Neural crest cell (in vitro differentiated cells): ENCODE data around the gene PNISR. TPM values are rescaled to one million over a fixed set of nuclear protein-coding genes. Genes with fewer than 3 reads are reported as not detected.

Experiments
- DNase-seq: peaks from one replicate; pipeline ENCODE4 v3.0.0; 2021; ENCODE audit warnings: low read depth, mixed read lengths, low spot score
- H3K27ac Mint-ChIP-seq: one replicate; pipeline ENCODE4 v1.8.0; 2021; ENCODE audit warnings: mild to moderate bottlenecking, mixed read lengths; ENCODE audit not compliant: unreplicated experiment
- H3K27me3 Mint-ChIP-seq: 2 replicates; pipeline ENCODE4 v1.8.0; 2021; ENCODE audit warnings: low read depth, mild to moderate bottlenecking, mixed read lengths
- H3K36me3 Mint-ChIP-seq: 2 replicates; pipeline ENCODE4 v1.8.0; 2021; ENCODE audit warnings: low read depth, mild to moderate bottlenecking, mixed read lengths
- H3K4me1 Mint-ChIP-seq: 2 replicates; pipeline ENCODE4 v1.8.0; 2021; ENCODE audit warnings: mixed read lengths
- H3K4me3 Mint-ChIP-seq: one replicate; pipeline ENCODE4 v1.8.0; 2021; ENCODE audit warnings: mild to moderate bottlenecking, mixed read lengths
- H3K9me3 Mint-ChIP-seq: 2 replicates; pipeline ENCODE4 v1.8.0; 2021; ENCODE audit warnings: mixed read lengths
- total RNA-seq: library from RNA; stranded (reverse); gene quantifications from 2 replicates; pipeline ENCODE4 v1.2.1, GENCODE V29; 2021
- TF ChIP-seq, protein P1 (sequence below): fragments of 200-600 bp; sonication (generic); conservative IDR thresholded peaks from 2 replicates; pipeline ENCODE4 v1.5.0; 2021; ENCODE audit warnings: antibody characterized with exemption, mild to moderate bottlenecking

The PNISR gene
- total RNA-seq, 1 donor from 2014 or later = 155 TPM

DNA sequence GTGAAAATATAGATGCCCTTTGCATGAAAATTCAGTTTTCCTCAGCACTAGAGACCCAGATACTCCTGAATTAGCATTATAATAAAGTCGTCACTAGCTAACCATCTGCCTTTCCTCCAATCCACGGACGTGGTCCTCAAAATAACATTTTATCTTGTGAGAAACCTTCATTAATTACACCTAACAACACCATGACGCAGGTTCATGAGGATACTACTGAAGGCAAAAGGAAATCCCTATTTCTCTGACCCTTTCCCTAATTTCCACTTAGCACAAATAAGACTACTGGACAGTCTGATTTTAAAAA, 1.3 kb upstream of the PNISR start:
- H3K4me1 Mint-ChIP-seq = peaks cover 37% of the 10 kb centered on the region
- H3K36me3 Mint-ChIP-seq = peaks cover 5% of the 10 kb centered on the region
- peak overlapping the region; percentile 93 for H3K4me3 Mint-ChIP-seq
- no peaks in the 10 kb centered on the region for H3K9me3 Mint-ChIP-seq
- H3K27me3 Mint-ChIP-seq = no peaks in the 10 kb centered on the region
- no peak for DNase-seq
- peak overlapping the region; percentile 98 for H3K27ac Mint-ChIP-seq
- TF ChIP-seq, protein P1, sequence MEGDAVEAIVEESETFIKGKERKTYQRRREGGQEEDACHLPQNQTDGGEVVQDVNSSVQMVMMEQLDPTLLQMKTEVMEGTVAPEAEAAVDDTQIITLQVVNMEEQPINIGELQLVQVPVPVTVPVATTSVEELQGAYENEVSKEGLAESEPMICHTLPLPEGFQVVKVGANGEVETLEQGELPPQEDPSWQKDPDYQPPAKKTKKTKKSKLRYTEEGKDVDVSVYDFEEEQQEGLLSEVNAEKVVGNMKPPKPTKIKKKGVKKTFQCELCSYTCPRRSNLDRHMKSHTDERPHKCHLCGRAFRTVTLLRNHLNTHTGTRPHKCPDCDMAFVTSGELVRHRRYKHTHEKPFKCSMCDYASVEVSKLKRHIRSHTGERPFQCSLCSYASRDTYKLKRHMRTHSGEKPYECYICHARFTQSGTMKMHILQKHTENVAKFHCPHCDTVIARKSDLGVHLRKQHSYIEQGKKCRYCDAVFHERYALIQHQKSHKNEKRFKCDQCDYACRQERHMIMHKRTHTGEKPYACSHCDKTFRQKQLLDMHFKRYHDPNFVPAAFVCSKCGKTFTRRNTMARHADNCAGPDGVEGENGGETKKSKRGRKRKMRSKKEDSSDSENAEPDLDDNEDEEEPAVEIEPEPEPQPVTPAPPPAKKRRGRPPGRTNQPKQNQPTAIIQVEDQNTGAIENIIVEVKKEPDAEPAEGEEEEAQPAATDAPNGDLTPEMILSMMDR = no peak

DNA sequence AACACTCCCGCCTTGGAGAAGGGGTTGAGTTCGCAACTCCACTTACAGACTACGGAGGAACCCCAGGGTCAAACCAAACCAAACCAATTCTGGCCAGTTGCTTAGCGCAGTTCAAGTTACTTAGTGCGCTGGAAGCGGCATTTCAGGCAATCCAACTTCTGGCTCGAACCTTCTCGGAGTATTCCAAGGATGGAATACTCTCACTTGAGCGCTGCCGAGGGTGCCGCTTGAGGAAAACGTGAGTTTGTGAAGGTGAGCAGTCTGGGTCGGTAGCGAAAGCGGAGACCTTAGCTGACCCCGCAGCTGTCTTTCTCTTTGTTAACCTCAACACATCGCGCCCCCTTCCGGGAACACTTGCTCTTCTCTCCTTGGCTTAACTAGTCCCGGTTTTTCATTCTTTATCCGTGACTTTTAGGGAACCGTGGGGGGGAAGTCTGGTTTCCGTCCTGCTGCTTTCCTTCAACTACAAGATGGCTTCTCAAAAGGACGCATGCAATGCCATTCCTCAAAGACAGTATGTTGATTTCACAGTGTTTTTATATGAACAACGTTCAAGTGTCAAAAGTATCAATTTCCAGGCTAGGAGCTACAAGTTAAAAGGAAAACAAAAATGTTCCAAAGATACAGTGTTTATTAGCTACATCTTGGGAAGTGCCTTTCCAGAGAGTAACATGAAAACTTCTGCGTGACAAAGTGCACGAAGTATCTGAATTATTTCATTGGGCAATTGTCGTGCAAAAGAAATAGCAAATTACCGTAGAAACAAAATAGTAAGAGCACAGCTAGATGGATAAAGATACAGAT, 741 bp upstream of the PNISR start:
- H3K36me3 Mint-ChIP-seq = peaks cover 5% of the 10 kb centered on the region
- H3K27ac Mint-ChIP-seq = peak overlapping the region; percentile 98
- H3K4me1 Mint-ChIP-seq = peaks cover 43% of the 10 kb centered on the region
- TF ChIP-seq, protein P1 = peak; percentile 57
- DNase-seq = peak; percentile 80
- H3K27me3 Mint-ChIP-seq = no peaks in the 10 kb centered on the region
- H3K4me3 Mint-ChIP-seq = peak overlapping the region; percentile 93
- H3K9me3 Mint-ChIP-seq = no peaks in the 10 kb centered on the region

DNA sequence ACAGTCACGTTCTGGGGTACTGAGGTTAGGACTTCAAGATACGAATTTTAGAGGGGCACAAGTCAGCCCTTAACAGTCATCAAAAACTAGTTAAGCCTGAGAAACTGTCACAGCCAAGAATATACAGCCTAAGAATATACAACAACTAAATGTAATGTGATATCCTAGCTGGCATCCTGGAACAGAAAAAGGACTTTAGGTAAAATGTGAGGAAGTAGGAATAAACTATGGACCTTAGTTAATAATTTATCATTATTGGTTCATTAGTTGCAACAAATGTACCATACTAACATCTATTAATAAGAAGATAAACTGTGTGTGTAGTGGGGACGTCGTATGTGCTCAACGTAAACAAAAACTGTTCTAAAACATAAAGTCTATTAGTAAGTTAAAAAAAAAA, 1.1 kb downstream of the PNISR start:
- Mint-ChIP-seq H3K4me3 (peak overlapping the region; percentile 93), H3K36me3 (peaks cover 5% of the 10 kb centered on the region), H3K4me1 (peaks cover 49% of the 10 kb centered on the region), H3K9me3 (no peaks in the 10 kb centered on the region), H3K27me3 (no peaks in the 10 kb centered on the region), H3K27ac (no peak overlapping the region)
- no peak for DNase-seq
- TF ChIP-seq, protein P1 = no peak

DNA sequence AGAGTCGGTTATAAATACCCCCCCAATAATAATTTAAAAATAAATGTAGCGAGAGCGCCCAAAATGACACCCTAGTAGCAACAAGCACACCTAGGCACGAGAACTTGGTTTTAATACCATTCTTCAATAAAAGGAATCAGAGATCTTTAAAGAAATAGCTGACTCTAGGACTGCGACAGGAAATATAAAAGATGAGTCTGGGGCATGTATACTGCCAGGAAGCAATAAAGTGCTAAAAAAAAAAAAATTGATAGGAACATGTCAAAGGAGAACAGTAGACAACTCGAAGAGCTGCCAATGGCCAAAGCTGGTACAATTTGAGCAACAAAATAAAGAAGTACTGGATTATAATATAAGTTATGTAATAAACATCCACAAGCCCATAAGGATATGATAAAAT, 2.2 kb downstream of the PNISR start:
- H3K4me1 Mint-ChIP-seq = peaks cover 53% of the 10 kb centered on the region
- peak overlapping the region; percentile 93 for H3K4me3 Mint-ChIP-seq
- no peaks in the 10 kb centered on the region for H3K27me3 Mint-ChIP-seq
- DNase-seq = no peak
- peaks cover 7% of the 10 kb centered on the region for H3K36me3 Mint-ChIP-seq
- H3K9me3 Mint-ChIP-seq = no peaks in the 10 kb centered on the region
- no peak overlapping the region for H3K27ac Mint-ChIP-seq
- TF ChIP-seq, protein P1 = no peak

DNA sequence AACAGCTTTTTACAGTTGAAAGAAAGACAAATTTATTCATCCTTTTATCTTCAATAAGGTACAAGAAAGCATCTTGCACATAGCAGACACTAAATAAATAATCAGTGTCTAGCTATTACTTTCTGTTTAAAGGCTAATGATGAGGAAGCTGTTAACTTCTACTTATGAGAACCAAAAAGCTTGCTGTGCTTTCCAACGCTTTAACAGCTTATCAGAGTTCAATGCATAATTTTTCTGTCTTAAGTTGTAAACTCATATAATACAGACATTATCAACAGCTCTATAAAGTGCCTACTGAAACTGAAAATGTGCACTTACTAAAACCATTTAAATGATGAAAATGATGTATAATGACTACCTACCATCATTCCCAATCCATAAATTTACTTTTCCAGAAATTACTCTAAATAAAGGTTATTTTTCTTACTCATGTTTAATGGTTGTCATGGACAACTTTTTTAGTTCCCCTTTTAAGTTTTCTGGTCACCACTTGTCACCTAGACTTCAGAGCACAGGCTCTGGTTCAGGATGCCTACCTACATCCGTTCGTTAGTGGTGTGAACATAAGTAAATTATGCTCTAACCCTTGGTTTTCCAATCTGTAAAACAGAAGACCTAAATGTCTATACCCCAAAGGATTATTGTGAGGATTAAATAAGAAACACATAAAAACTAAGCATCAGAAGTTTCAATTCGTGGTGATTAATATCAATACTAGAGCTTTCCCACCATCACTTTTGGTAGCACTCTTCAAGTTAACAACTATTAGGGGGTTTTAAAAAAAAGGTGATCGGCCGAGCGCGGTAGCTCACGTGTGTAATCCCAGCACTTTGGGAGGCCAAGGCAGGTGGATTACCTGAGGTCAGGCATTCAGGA, 8.0 kb downstream of the PNISR start:
- Mint-ChIP-seq H3K4me1 (peaks cover 35% of the 10 kb centered on the region), H3K27ac (no peak overlapping the region), H3K9me3 (no peaks in the 10 kb centered on the region), H3K36me3 (peaks cover 7% of the 10 kb centered on the region), H3K27me3 (no peaks in the 10 kb centered on the region), H3K4me3 (no peak overlapping the region)
- DNase-seq = no peak
- TF ChIP-seq, protein P1 = no peak
